ENCODE results near the gene RABGAP1. TPM values are rescaled to one million over a fixed set of nuclear protein-coding genes. Genes with fewer than 3 reads are reported as not detected.

The RABGAP1 gene
- total RNA-seq, 1 donor from 2014 or later: 55.8 TPM

GRCh38 chr9:122922713-122923112 is 18.1 kb upstream of the RABGAP1 start:
- no peak overlapping the region for H3K4me3 ChIP-seq (ENCODE audit: low read length in 3 of 3)
- no peak overlapping the region for H3K27ac ChIP-seq (ENCODE audit: low read depth, low read length)
- H3K9ac ChIP-seq (ENCODE audit: low read depth in 1 of 3, low read length in 3 of 3): no peak overlapping the region
- no peaks in the 10 kb centered on the region for H3K27me3 ChIP-seq (ENCODE audit: control insufficient read depth in 3 of 3, insufficient read depth in 3 of 3, low read length in 3 of 3)
- H3K9me3 ChIP-seq (ENCODE audit: control insufficient read depth in 3 of 3, low read length in 3 of 3): no peaks in the 10 kb centered on the region
- H3K4me1 ChIP-seq (ENCODE audit: control insufficient read depth in 3 of 3, insufficient read depth in 3 of 3, low read length in 3 of 3): no peaks in the 10 kb centered on the region
- peaks cover 5 to 11% (median 7%) of the 10 kb centered on the region in 3 donors for H3K36me3 ChIP-seq (ENCODE audit: control insufficient read depth in 3 of 3, insufficient read depth in 3 of 3, low read length in 3 of 3)

- Histone ChIP-seq H3K36me3 (ENCODE audit: control insufficient read depth in 3 of 3, insufficient read depth in 3 of 3, low read length in 3 of 3) (peaks cover 2 to 7% (median 4%) of the 10 kb centered on the region in 3 donors), H3K4me1 (ENCODE audit: control insufficient read depth in 3 of 3, insufficient read depth in 3 of 3, low read length in 3 of 3) (peaks cover 3% of the 10 kb centered on the region in 3 donors), H3K9ac (ENCODE audit: low read depth in 1 of 3, low read length in 3 of 3) (no peak overlapping the region)
Observed at GRCh38 chr9:122923947-122924346, 16.9 kb upstream of the RABGAP1 start.

GRCh38 chr9:122929796-122930354 is 10.9 kb upstream of the RABGAP1 start:
- H3K36me3 ChIP-seq (ENCODE audit: control insufficient read depth in 3 of 3, insufficient read depth in 3 of 3, low read length in 3 of 3): no peaks in the 10 kb centered on the region
- peaks cover 25 to 30% (median 29%) of the 10 kb centered on the region in 3 donors for H3K4me1 ChIP-seq (ENCODE audit: control insufficient read depth in 3 of 3, insufficient read depth in 3 of 3, low read length in 3 of 3)
- no peaks in the 10 kb centered on the region for H3K27me3 ChIP-seq (ENCODE audit: control insufficient read depth in 3 of 3, insufficient read depth in 3 of 3, low read length in 3 of 3)
- no peak overlapping the region for H3K4me3 ChIP-seq (ENCODE audit: low read length in 3 of 3)
- no peak overlapping the region for H3K9ac ChIP-seq (ENCODE audit: low read depth in 1 of 3, low read length in 3 of 3)
- H3K9me3 ChIP-seq (ENCODE audit: control insufficient read depth in 3 of 3, low read length in 3 of 3): no peaks in the 10 kb centered on the region
- no peak overlapping the region for H3K27ac ChIP-seq (ENCODE audit: low read depth, low read length)

More at GRCh38 chr9:122923947-122924346, 16.9 kb upstream of the RABGAP1 start:
- no peaks in the 10 kb centered on the region for H3K27me3 ChIP-seq (ENCODE audit: control insufficient read depth in 3 of 3, insufficient read depth in 3 of 3, low read length in 3 of 3)
- no peak overlapping the region for H3K4me3 ChIP-seq (ENCODE audit: low read length in 3 of 3)
- no peak overlapping the region for H3K27ac ChIP-seq (ENCODE audit: low read depth, low read length)
- H3K9me3 ChIP-seq (ENCODE audit: control insufficient read depth in 3 of 3, low read length in 3 of 3): no peaks in the 10 kb centered on the region

GRCh38 chr9:122930541-122931225 is 10.1 kb upstream of the RABGAP1 start:
- Histone ChIP-seq H3K9me3 (ENCODE audit: control insufficient read depth in 3 of 3, low read length in 3 of 3) (no peaks in the 10 kb centered on the region), H3K27ac (ENCODE audit: low read depth, low read length) (peak overlapping the region; percentile 79), H3K27me3 (ENCODE audit: control insufficient read depth in 3 of 3, insufficient read depth in 3 of 3, low read length in 3 of 3) (no peaks in the 10 kb centered on the region), H3K36me3 (ENCODE audit: control insufficient read depth in 3 of 3, insufficient read depth in 3 of 3, low read length in 3 of 3) (no peaks in the 10 kb centered on the region), H3K4me1 (ENCODE audit: control insufficient read depth in 3 of 3, insufficient read depth in 3 of 3, low read length in 3 of 3) (peaks cover 25 to 30% (median 29%) of the 10 kb centered on the region in 3 donors), H3K9ac (ENCODE audit: low read depth in 1 of 3, low read length in 3 of 3) (peak overlapping the region; percentile 87 to 95 (median 91)), H3K4me3 (ENCODE audit: low read length in 3 of 3) (peak overlapping the region; percentile 91 to 96 (median 93))

GRCh38 chr9:122931226-122932121 is 9.3 kb upstream of the RABGAP1 start, which contains the start of gene ZBTB26:
ZBTB26 (minus strand) TSS chr9:122931512; CDS start chr9:122919934, 11,578 bp downstream.
- Histone ChIP-seq H3K9ac (ENCODE audit: low read depth in 1 of 3, low read length in 3 of 3) (peak within 1 kb of the TSS; percentile 87 to 95 (median 91)), H3K9me3 (ENCODE audit: control insufficient read depth in 3 of 3, low read length in 3 of 3) (no peaks in the 10 kb centered on the region), H3K36me3 (ENCODE audit: control insufficient read depth in 3 of 3, insufficient read depth in 3 of 3, low read length in 3 of 3) (peaks cover 2 to 3% (median 2%) of the 10 kb centered on the region in 3 donors), H3K27ac (ENCODE audit: low read depth, low read length) (peak within 1 kb of the TSS; percentile 79), H3K27me3 (ENCODE audit: control insufficient read depth in 3 of 3, insufficient read depth in 3 of 3, low read length in 3 of 3) (no peaks in the 10 kb centered on the region), H3K4me1 (ENCODE audit: control insufficient read depth in 3 of 3, insufficient read depth in 3 of 3, low read length in 3 of 3) (peaks cover 25 to 30% (median 29%) of the 10 kb centered on the region in 3 donors), H3K4me3 (ENCODE audit: low read length in 3 of 3) (peak within 1 kb of the TSS; percentile 91 to 96 (median 93))

GRCh38 chr9:122936464-122936863 is 4.4 kb upstream of the RABGAP1 start:
- Histone ChIP-seq H3K4me1 (ENCODE audit: control insufficient read depth in 3 of 3, insufficient read depth in 3 of 3, low read length in 3 of 3) (peaks cover 12 to 20% (median 15%) of the 10 kb centered on the region in 3 donors), H3K36me3 (ENCODE audit: control insufficient read depth in 3 of 3, insufficient read depth in 3 of 3, low read length in 3 of 3) (peaks cover 3 to 9% (median 7%) of the 10 kb centered on the region in 3 donors), H3K4me3 (ENCODE audit: low read length in 3 of 3) (no peak overlapping the region), H3K9ac (ENCODE audit: low read depth in 1 of 3, low read length in 3 of 3) (no peak overlapping the region), H3K27ac (ENCODE audit: low read depth, low read length) (no peak overlapping the region), H3K9me3 (ENCODE audit: control insufficient read depth in 3 of 3, low read length in 3 of 3) (no peaks in the 10 kb centered on the region), H3K27me3 (ENCODE audit: control insufficient read depth in 3 of 3, insufficient read depth in 3 of 3, low read length in 3 of 3) (no peaks in the 10 kb centered on the region)

GRCh38 chr9:122936883-122937282 is 3.9 kb upstream of the RABGAP1 start:
- peaks cover 3 to 9% (median 7%) of the 10 kb centered on the region in 3 donors for H3K36me3 ChIP-seq (ENCODE audit: control insufficient read depth in 3 of 3, insufficient read depth in 3 of 3, low read length in 3 of 3)

GRCh38 chr9:122939601-122940000 is 1.2 kb upstream of the RABGAP1 start:
- Histone ChIP-seq H3K4me3 (ENCODE audit: low read length in 3 of 3) (no peak overlapping the region), H3K9ac (ENCODE audit: low read depth in 1 of 3, low read length in 3 of 3) (no peak overlapping the region), H3K27me3 (ENCODE audit: control insufficient read depth in 3 of 3, insufficient read depth in 3 of 3, low read length in 3 of 3) (no peaks in the 10 kb centered on the region), H3K4me1 (ENCODE audit: control insufficient read depth in 3 of 3, insufficient read depth in 3 of 3, low read length in 3 of 3) (peaks cover 13 to 18% (median 14%) of the 10 kb centered on the region in 3 donors), H3K36me3 (ENCODE audit: control insufficient read depth in 3 of 3, insufficient read depth in 3 of 3, low read length in 3 of 3) (peaks cover 3 to 12% (median 7%) of the 10 kb centered on the region in 3 donors), H3K27ac (ENCODE audit: low read depth, low read length) (no peak overlapping the region), H3K9me3 (ENCODE audit: control insufficient read depth in 3 of 3, low read length in 3 of 3) (no peaks in the 10 kb centered on the region)

More at GRCh38 chr9:122936883-122937282, 3.9 kb upstream of the RABGAP1 start:
- no peak overlapping the region for H3K4me3 ChIP-seq (ENCODE audit: low read length in 3 of 3)
- peaks cover 16 to 25% (median 19%) of the 10 kb centered on the region in 3 donors for H3K4me1 ChIP-seq (ENCODE audit: control insufficient read depth in 3 of 3, insufficient read depth in 3 of 3, low read length in 3 of 3)
- H3K27ac ChIP-seq (ENCODE audit: low read depth, low read length): no peak overlapping the region
- H3K27me3 ChIP-seq (ENCODE audit: control insufficient read depth in 3 of 3, insufficient read depth in 3 of 3, low read length in 3 of 3): no peaks in the 10 kb centered on the region
- no peak overlapping the region for H3K9ac ChIP-seq (ENCODE audit: low read depth in 1 of 3, low read length in 3 of 3)
- H3K9me3 ChIP-seq (ENCODE audit: control insufficient read depth in 3 of 3, low read length in 3 of 3): no peaks in the 10 kb centered on the region

- no peaks in the 10 kb centered on the region for H3K9me3 ChIP-seq (ENCODE audit: control insufficient read depth in 3 of 3, low read length in 3 of 3)
- H3K4me1 ChIP-seq (ENCODE audit: control insufficient read depth in 3 of 3, insufficient read depth in 3 of 3, low read length in 3 of 3): peaks cover 13 to 18% (median 14%) of the 10 kb centered on the region in 3 donors
- peak overlapping the region; percentile 64 for H3K27ac ChIP-seq (ENCODE audit: low read depth, low read length)
- peak overlapping the region; percentile 66 to 80 (median 76) for H3K4me3 ChIP-seq (ENCODE audit: low read length in 3 of 3)
- peaks cover 3 to 12% (median 7%) of the 10 kb centered on the region in 3 donors for H3K36me3 ChIP-seq (ENCODE audit: control insufficient read depth in 3 of 3, insufficient read depth in 3 of 3, low read length in 3 of 3)
- no peaks in the 10 kb centered on the region for H3K27me3 ChIP-seq (ENCODE audit: control insufficient read depth in 3 of 3, insufficient read depth in 3 of 3, low read length in 3 of 3)
- peak overlapping the region; percentile 63 to 83 (median 75) for H3K9ac ChIP-seq (ENCODE audit: low read depth in 1 of 3, low read length in 3 of 3)
Observed at GRCh38 chr9:122940454-122940748, 419 bp upstream of the RABGAP1 start.
